ENCODE measurements around the gene MEG3.

Gene MEG3

DNA sequence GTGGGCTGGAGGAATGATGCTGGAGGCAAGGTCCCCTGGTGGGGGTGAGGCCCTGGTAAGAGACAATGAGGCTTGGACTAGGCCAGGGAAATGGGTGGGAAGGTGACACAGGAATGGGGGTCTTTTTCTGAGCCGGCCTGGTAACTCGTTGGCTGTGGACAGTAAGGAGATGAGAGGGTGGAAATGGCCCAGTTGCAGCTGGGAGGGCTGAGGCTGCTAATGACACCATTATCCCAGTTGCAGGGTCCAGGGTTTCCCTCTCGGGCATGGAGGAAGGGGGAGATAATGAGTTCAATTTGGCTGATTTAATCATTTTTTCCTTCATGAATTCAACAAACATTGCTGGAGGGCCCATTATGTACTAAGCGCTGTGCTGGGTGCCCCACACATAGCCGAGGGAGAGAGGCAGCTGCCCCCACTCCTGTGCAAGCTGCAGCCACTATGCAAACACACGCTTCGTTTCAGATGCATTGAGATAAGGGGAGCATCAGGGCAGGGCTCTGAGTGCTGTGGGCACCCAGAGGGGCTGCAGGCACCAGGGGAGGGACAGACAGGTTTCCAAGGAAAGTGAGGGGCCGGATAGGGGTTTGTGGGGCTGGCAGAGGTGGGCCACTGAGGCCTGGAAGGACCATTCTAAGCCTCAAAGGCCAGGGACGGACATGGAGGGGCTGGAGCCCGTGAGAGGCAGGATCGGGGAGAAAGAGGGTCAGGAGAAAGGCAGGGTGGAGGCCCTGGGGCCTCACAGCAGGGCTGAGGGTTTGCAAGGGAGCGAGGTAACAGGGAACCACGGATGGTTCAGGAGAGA, 43.2 kb upstream of the MEG3 start:
- H3K27ac ChIP-seq (ENCODE audit: low read depth, low read length, severe bottlenecking) = no peak overlapping the region
- H3K4me1 ChIP-seq (ENCODE audit: control insufficient read depth, insufficient read depth, low read length, poor library complexity, severe bottlenecking) = peaks cover 4% of the 10 kb centered on the region
- no peaks in the 10 kb centered on the region for H3K36me3 ChIP-seq (ENCODE audit: control insufficient read depth, insufficient read depth, low read length)
- 82% methylated on average over 9 to 13 of the region's 13 CpGs for WGBS, 2 experiments (ENCODE audit: insufficient coverage in 2 of 2)
- no peaks in the 10 kb centered on the region for H3K9me3 ChIP-seq (ENCODE audit: control insufficient read depth, low read length)
- H3K4me3 ChIP-seq (ENCODE audit: extremely low read depth, insufficient read depth, low read length, poor library complexity, severe bottlenecking) = no peak overlapping the region

DNA sequence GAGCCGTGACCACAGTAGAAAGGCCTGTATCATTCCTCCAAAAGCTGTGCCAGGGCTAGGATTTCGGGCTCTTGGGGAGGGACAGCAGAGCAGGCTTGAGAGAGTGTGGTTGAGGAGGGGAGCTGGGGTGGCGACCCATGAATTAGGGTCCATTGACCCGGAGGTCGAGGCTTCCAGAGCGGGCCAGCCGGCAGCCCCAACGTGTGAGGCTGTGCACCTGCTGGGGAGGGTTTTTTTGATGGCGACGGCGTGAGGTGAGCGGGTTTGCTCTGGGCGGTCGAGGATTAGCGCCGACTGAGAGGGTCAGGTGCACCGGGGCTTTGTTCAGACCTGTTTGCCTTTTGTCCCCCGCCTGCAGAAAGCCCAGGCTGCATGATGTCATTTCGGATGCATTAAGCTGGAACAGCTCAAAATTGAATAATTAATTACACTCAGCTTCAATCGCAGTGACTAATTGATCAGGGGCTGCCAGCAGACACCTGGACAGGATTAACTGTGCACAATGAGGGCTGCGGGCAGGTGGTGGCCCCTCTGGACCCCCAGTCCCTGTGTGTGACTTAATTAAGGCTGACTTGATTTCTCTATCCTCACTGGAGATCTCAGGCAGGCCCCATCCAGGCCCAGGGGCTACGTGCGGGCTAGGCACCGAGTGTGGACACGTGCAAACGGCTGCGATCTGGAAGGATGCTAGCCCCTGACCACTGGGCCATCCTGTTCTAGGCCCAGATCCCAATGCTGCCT, 42.1 kb upstream of the MEG3 start:
- 94 to 97% methylated on average over 25 to 26 of the region's 27 CpGs for WGBS, 2 experiments (ENCODE audit: insufficient coverage in 2 of 2)
- H3K4me3 ChIP-seq (ENCODE audit: extremely low read depth, insufficient read depth, low read length, poor library complexity, severe bottlenecking) = no peak overlapping the region
- no peaks in the 10 kb centered on the region for H3K36me3 ChIP-seq (ENCODE audit: control insufficient read depth, insufficient read depth, low read length)
- H3K9me3 ChIP-seq (ENCODE audit: control insufficient read depth, low read length) = no peaks in the 10 kb centered on the region
- H3K27ac ChIP-seq (ENCODE audit: low read depth, low read length, severe bottlenecking) = no peak overlapping the region
- peaks cover 4% of the 10 kb centered on the region for H3K4me1 ChIP-seq (ENCODE audit: control insufficient read depth, insufficient read depth, low read length, poor library complexity, severe bottlenecking)

DNA sequence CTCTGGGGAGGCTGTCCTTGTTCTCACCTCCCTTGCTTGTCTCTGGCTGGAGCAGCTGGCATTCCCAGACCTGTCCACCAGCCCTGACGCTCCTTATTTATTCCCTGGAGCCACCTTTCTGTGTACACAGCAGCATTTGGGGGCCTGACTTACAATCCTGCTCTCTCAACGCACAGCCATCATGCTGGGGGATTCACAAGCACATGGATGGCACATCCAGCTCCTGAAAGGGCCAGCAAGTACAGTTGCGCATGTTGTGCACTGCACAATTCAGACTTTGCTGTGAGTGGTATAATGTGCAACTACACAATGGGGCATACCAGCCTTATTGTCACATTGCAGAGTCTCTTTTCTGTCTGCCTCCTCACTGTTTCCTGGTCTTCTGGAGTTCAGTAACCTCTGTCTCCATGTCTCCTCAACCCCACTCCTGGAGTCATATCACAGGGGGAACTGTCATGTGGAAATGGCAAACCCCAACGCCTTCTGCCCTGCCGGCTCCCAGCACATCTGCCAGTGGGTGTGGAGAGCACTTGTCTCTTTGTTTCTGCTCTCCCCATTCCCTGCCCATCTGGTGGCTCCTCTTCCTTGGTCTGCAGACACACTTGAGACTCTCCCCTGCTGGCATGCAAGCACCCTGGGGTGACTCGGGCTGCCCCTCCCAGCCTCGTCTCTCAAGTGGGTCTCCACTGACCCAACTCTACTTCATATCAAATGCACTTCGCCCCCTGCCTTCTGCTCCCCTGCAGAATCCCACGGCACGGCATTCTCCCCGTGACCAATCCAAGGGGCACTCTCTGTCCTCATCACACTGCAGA, 41.2 kb upstream of the MEG3 start:
- Histone ChIP-seq H3K4me3 (ENCODE audit: extremely low read depth, insufficient read depth, low read length, poor library complexity, severe bottlenecking) (no peak overlapping the region), H3K9me3 (ENCODE audit: control insufficient read depth, low read length) (no peaks in the 10 kb centered on the region), H3K27ac (ENCODE audit: low read depth, low read length, severe bottlenecking) (no peak overlapping the region), H3K36me3 (ENCODE audit: control insufficient read depth, insufficient read depth, low read length) (no peaks in the 10 kb centered on the region), H3K4me1 (ENCODE audit: control insufficient read depth, insufficient read depth, low read length, poor library complexity, severe bottlenecking) (peaks cover 4% of the 10 kb centered on the region)
- WGBS, 2 experiments (ENCODE audit: insufficient coverage in 2 of 2) = 90 to 92% methylated on average over 8 to 10 of the region's 11 CpGs

DNA sequence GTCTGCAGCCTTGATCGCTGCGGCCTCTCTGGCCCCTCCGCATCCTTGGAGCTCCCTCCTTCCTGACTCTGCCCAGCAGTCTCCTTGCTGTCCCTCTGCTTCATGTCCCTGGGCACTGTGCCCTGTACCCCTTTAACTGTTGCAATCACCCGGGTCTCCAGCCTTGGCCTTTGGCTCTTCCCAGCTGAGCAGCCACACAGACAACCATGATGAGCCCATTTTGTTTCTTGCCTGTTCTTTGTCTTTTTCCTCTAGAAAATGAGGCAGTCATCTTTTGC, 40.6 kb upstream of the MEG3 start:
- Histone ChIP-seq H3K4me3 (ENCODE audit: extremely low read depth, insufficient read depth, low read length, poor library complexity, severe bottlenecking) (no peak overlapping the region), H3K4me1 (ENCODE audit: control insufficient read depth, insufficient read depth, low read length, poor library complexity, severe bottlenecking) (peaks cover 4% of the 10 kb centered on the region), H3K27ac (ENCODE audit: low read depth, low read length, severe bottlenecking) (no peak overlapping the region), H3K36me3 (ENCODE audit: control insufficient read depth, insufficient read depth, low read length) (no peaks in the 10 kb centered on the region), H3K9me3 (ENCODE audit: control insufficient read depth, low read length) (no peaks in the 10 kb centered on the region)
- WGBS, 2 experiments (ENCODE audit: insufficient coverage in 2 of 2) = 98 to 100% methylated on average over 4 of the region's 4 CpGs

DNA sequence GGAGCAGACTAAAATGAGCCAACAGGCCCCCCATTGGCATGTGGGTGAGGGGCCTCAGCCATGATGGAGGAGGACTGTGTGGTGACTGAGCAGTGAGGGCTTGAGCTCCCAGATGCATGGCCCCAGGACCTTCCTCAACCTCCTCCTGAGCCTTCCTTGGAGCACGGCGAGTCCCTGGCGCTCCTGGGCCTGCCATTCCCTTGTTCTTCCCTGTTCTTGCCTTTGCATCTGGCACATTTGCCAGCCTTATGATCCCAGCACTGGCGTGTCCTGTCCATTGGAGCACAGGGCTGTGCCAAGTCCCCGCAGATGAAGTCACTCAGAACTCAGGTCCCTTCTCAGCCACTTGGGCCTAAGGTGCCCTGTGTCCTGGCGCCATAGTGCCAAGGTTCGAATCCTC, 40.3 kb upstream of the MEG3 start:
- peaks cover 7% of the 10 kb centered on the region for H3K4me1 ChIP-seq (ENCODE audit: control insufficient read depth, insufficient read depth, low read length, poor library complexity, severe bottlenecking)
- H3K9me3 ChIP-seq (ENCODE audit: control insufficient read depth, low read length) = no peaks in the 10 kb centered on the region
- H3K4me3 ChIP-seq (ENCODE audit: extremely low read depth, insufficient read depth, low read length, poor library complexity, severe bottlenecking) = no peak overlapping the region
- peak overlapping the region; percentile 57 for H3K27ac ChIP-seq (ENCODE audit: low read depth, low read length, severe bottlenecking)
- no peaks in the 10 kb centered on the region for H3K36me3 ChIP-seq (ENCODE audit: control insufficient read depth, insufficient read depth, low read length)
- 95 to 98% methylated on average over 6 to 7 of the region's 7 CpGs for WGBS, 2 experiments (ENCODE audit: insufficient coverage in 2 of 2)

DNA sequence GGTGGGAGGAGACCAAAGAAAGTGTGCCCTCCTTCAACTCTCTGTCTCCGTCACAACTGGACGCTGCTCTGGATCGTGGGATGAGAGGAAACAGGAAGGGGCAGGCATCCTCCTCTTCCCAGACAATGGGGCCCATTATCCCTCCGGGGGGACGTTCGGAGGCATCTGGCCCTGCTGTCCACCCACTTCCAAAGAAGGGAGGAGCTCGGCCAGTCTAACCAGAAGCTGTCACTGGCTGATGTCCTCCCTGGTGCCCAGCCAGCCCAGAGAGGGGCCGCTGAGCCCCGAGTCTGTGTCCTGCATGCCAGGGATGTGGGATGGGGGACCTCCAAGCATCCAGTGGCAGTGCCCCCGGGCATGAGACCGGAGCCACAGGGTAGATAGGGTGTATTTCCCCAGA, 39.8 kb upstream of the MEG3 start:
- Histone ChIP-seq H3K27ac (ENCODE audit: low read depth, low read length, severe bottlenecking) (peak overlapping the region; percentile 57), H3K9me3 (ENCODE audit: control insufficient read depth, low read length) (no peaks in the 10 kb centered on the region), H3K4me3 (ENCODE audit: extremely low read depth, insufficient read depth, low read length, poor library complexity, severe bottlenecking) (no peak overlapping the region), H3K4me1 (ENCODE audit: control insufficient read depth, insufficient read depth, low read length, poor library complexity, severe bottlenecking) (peaks cover 12% of the 10 kb centered on the region), H3K36me3 (ENCODE audit: control insufficient read depth, insufficient read depth, low read length) (no peaks in the 10 kb centered on the region)
- WGBS, 2 experiments (ENCODE audit: insufficient coverage in 2 of 2) = 63 to 87% methylated on average over 8 to 10 of the region's 11 CpGs

DNA sequence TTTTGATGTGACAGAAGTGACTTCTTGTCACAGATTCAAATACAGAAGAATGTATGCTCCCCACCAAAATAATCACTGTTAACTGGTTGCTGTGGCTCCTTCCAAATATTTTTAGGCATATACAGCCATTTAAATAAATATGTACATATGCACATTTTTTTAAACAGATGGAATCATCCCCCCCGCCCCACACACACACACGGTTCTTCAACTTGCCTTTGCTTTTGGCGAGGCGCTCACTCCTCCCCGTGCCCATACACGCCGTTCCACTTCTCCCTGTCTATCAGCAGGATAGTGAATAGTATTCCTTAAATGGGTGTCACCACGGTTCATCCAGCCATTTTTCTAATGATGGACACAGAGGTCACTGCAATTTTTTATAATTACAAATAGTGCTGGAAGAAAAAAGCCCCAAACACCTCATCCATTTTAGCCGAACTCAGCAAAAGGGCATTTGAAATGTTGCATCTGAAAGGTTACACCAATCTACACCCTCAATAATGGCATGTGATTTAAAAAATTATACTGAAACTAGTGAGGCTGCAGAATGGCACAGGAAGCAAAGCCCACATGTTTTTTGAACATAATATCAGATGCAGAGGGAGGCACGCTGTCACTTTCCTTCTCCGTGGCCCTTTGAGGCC, 39.2 kb upstream of the MEG3 start:
- WGBS, 2 experiments (ENCODE audit: insufficient coverage in 2 of 2) = 81 to 94% methylated on average over 5 to 7 of the region's 11 CpGs
- Histone ChIP-seq H3K9me3 (ENCODE audit: control insufficient read depth, low read length) (no peaks in the 10 kb centered on the region), H3K36me3 (ENCODE audit: control insufficient read depth, insufficient read depth, low read length) (no peaks in the 10 kb centered on the region), H3K27ac (ENCODE audit: low read depth, low read length, severe bottlenecking) (no peak overlapping the region), H3K4me1 (ENCODE audit: control insufficient read depth, insufficient read depth, low read length, poor library complexity, severe bottlenecking) (peaks cover 16% of the 10 kb centered on the region), H3K4me3 (ENCODE audit: extremely low read depth, insufficient read depth, low read length, poor library complexity, severe bottlenecking) (no peak overlapping the region)

DNA sequence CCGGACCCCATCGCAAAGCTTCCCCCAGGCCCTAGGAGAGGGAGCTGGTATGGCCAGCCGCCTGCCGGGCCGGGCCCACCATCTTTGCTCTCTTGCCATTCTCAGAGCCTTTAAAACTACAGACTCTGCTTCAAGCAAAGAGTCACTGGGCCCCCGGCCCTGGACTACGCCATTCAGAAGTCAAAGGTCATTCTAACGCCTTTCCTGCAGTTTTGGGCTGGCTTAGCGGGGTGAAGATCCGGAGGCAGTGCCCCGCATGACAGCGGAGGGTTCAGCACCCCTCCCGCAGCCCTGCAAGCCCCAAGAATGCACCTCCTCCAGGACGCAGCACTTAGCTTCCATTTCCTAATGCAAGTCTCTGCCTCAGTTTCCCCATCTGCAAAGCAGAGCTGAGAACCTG, 38.3 kb upstream of the MEG3 start:
- 91 to 96% methylated on average over 12 of the region's 14 CpGs for WGBS, 2 experiments (ENCODE audit: insufficient coverage in 2 of 2)
- H3K27ac ChIP-seq (ENCODE audit: low read depth, low read length, severe bottlenecking) = no peak overlapping the region

DNA sequence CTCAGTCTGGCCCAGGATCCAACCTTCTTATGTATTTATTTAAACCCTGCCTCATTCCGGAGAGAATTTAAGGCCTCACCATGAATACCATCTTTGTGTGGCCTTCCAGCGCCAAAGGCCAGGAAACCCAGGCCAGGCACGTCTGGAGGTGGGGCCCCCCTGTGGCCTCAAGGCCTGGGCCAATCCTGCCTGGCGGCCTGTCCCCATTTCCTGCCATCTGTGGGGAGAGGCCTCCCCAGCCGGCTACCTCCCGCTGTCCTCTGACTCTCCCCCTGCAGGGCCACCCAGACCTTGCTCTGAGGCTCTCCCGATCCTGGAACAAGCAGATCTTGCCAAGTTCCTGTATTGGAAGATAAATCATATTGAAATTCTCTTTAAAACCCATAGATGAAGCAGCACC, 37.4 kb upstream of the MEG3 start:
- no peak overlapping the region for H3K27ac ChIP-seq (ENCODE audit: low read depth, low read length, severe bottlenecking)

More for the DNA sequence above, 38.3 kb upstream of the MEG3 start:
- Histone ChIP-seq H3K9me3 (ENCODE audit: control insufficient read depth, low read length) (no peaks in the 10 kb centered on the region), H3K4me3 (ENCODE audit: extremely low read depth, insufficient read depth, low read length, poor library complexity, severe bottlenecking) (no peak overlapping the region), H3K36me3 (ENCODE audit: control insufficient read depth, insufficient read depth, low read length) (no peaks in the 10 kb centered on the region), H3K4me1 (ENCODE audit: control insufficient read depth, insufficient read depth, low read length, poor library complexity, severe bottlenecking) (peaks cover 16% of the 10 kb centered on the region)

DNA sequence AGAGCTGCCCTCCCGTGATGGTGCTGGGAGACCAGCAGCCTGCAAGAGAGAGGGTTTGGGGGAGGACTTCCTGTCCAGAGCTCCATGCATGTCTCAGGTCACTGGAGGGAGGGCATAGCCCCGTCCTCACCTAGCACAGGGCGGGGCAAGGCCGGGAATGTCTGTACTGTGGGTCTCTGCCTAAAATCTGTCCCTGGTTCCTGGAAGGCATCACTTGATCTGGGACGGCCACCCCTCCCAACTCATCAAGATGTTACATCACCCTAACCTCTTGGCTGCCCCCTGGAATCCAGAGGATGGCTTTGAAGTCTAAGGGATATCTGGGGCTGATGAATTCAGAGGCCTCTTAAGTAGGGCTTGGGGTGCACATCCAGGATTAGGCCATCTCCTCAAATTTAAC, 37.0 kb upstream of the MEG3 start:
- Histone ChIP-seq H3K27ac (ENCODE audit: low read depth, low read length, severe bottlenecking) (no peak overlapping the region), H3K36me3 (ENCODE audit: control insufficient read depth, insufficient read depth, low read length) (no peaks in the 10 kb centered on the region), H3K9me3 (ENCODE audit: control insufficient read depth, low read length) (no peaks in the 10 kb centered on the region), H3K4me3 (ENCODE audit: extremely low read depth, insufficient read depth, low read length, poor library complexity, severe bottlenecking) (no peak overlapping the region), H3K4me1 (ENCODE audit: control insufficient read depth, insufficient read depth, low read length, poor library complexity, severe bottlenecking) (peaks cover 16% of the 10 kb centered on the region)
- 92 to 94% methylated on average over 4 to 5 of the region's 5 CpGs for WGBS, 2 experiments (ENCODE audit: insufficient coverage in 2 of 2)

More for the DNA sequence above, 37.4 kb upstream of the MEG3 start:
- 82 to 89% methylated on average over 4 to 6 of the region's 7 CpGs for WGBS, 2 experiments (ENCODE audit: insufficient coverage in 2 of 2)
- Histone ChIP-seq H3K9me3 (ENCODE audit: control insufficient read depth, low read length) (no peaks in the 10 kb centered on the region), H3K36me3 (ENCODE audit: control insufficient read depth, insufficient read depth, low read length) (no peaks in the 10 kb centered on the region), H3K4me3 (ENCODE audit: extremely low read depth, insufficient read depth, low read length, poor library complexity, severe bottlenecking) (no peak overlapping the region), H3K4me1 (ENCODE audit: control insufficient read depth, insufficient read depth, low read length, poor library complexity, severe bottlenecking) (peaks cover 16% of the 10 kb centered on the region)

All from mesodermal cell (in vitro differentiated cells).